ENCODE data around the gene SPHK1. TPM values are rescaled to one million over a fixed set of nuclear protein-coding genes. Genes with fewer than 3 reads are reported as not detected.

The SPHK1 gene
- polyA plus RNA-seq, 1 of the 3 experiments (the other 2 are of a cell fraction) = 12.3 TPM

GRCh38 chr17:76388966-76389888 is 4.8 kb downstream of the SPHK1 start:
- Histone ChIP-seq H3K4me1 (ENCODE audit: control insufficient read depth in 1 of 2, insufficient read depth in 2 of 2, low read depth in 1 of 2, low read length in 1 of 2) (peaks cover 0 to 24% of the 10 kb centered on the region in 2 experiments; a peak in 1 of 4 replicates), H3F3A (replicated peaks; ENCODE audit: insufficient read depth) (peaks cover 16% of the 10 kb centered on the region), H3K4me3 (ENCODE audit: low read depth in 2 of 2, low read length in 1 of 2) (no peak overlapping the region), H3K9me2 (no peaks in the 10 kb centered on the region), H2AFZ (ENCODE audit: low read depth) (no peak overlapping the region), H3K27ac (ENCODE audit: low read depth in 2 of 2, low read length in 1 of 2) (no peak overlapping the region), H3K9me3 (no peaks in the 10 kb centered on the region), H3K79me2 (ENCODE audit: insufficient read depth) (peaks cover 28% of the 10 kb centered on the region; the same call in 1 of the 2 replicates), H4K20me1 (ENCODE audit: insufficient read depth) (peaks cover 22% of the 10 kb centered on the region; the same call in 1 of the 2 replicates), H3K27me3 (ENCODE audit: insufficient read depth) (no peaks in the 10 kb centered on the region), H3K36me3 (replicated peaks in 1 of 2; ENCODE audit: control insufficient read depth in 1 of 2, insufficient read depth in 2 of 2, low read length in 1 of 2) (peaks cover 14 to 21% of the 10 kb centered on the region in 2 experiments), H3K4me2 (no peak overlapping the region), H3K9ac (no peak overlapping the region)
- no peak for DNase-seq
- ChIA-PET POLR2A (interaction anchor here (1.2 kb wide), 1 partner anchor 16 kb away, joined by 3 read pairs; no protein-coding TSS in a partner anchor), CTCF (interaction anchor here (0.6 to 13.8 kb wide), 10 partner anchors 7 to 211 kb away, joined by 3 to 312 read pairs (median 39); partner anchors contain the start of genes PRPSAP1 and QRICH2)
- 93% methylated on average over 16 of the region's 16 CpGs for WGBS (ENCODE audit: low lambda C conversion rate)
- TF ChIP-seq EZH2phosphoT487 (IDR thresholded peaks at IDR 0.05; ENCODE audit: borderline replicate concordance, low read depth) = no peak
- TF ChIP-seq GATA2 (CRISPR knock-in tag; IDR thresholded peaks at IDR 0.05) = no peak
- no peak for TF ChIP-seq CHD2 (IDR thresholded peaks at IDR 0.05; ENCODE audit: low read length, partially characterized antibody)
- no peak for TF ChIP-seq RAD21 (IDR thresholded peaks at IDR 0.05; ENCODE audit: low read length)
- no peak for TF ChIP-seq MEF2A (IDR thresholded peaks at IDR 0.05; ENCODE audit: borderline replicate concordance, low read depth)
- TF ChIP-seq ZBTB33 (IDR thresholded peaks at IDR 0.05; ENCODE audit: borderline replicate concordance, low read depth) = no peak
- no peak for TF ChIP-seq IRF3 (IDR thresholded peaks at IDR 0.05; ENCODE audit: low read depth, low read length)
- TF ChIP-seq POLR2AphosphoS5 (IDR thresholded peaks at IDR 0.05; ENCODE audit: low read depth, low read length) = no peak

GRCh38 chr17:76390003-76390421 is 5.6 kb downstream of the SPHK1 start:
- H3K9me3 ChIP-seq = no peaks in the 10 kb centered on the region
- H3K9me2 ChIP-seq = no peaks in the 10 kb centered on the region
- no peak overlapping the region for H3K4me2 ChIP-seq
- H3K9ac ChIP-seq = no peak overlapping the region
- ChIA-PET CTCF (interaction anchor here (0.6 to 13.8 kb wide), 10 partner anchors 6 to 211 kb away, joined by 3 to 312 read pairs (median 6); partner anchors contain the start of genes PRPSAP1 and QRICH2), POLR2A (interaction anchor here (1.2 kb wide), 1 partner anchor 16 kb away, joined by 3 read pairs; no protein-coding TSS in a partner anchor)
- H3K4me1 ChIP-seq (ENCODE audit: control insufficient read depth in 1 of 2, insufficient read depth in 2 of 2, low read depth in 1 of 2, low read length in 1 of 2) = peaks cover 0 to 17% of the 10 kb centered on the region in 2 experiments; a peak in 1 of 4 replicates
- no peak overlapping the region for H3K4me3 ChIP-seq (ENCODE audit: low read depth in 2 of 2, low read length in 1 of 2)
- peaks cover 22% of the 10 kb centered on the region; the same call in 1 of the 2 replicates for H4K20me1 ChIP-seq (ENCODE audit: insufficient read depth)
- peaks cover 26% of the 10 kb centered on the region; the same call in 1 of the 2 replicates for H3K79me2 ChIP-seq (ENCODE audit: insufficient read depth)
- DNase-seq = no peak
- H3K27ac ChIP-seq (ENCODE audit: low read depth in 2 of 2, low read length in 1 of 2) = no peak overlapping the region
- TF ChIP-seq CHD2 (IDR thresholded peaks at IDR 0.05; ENCODE audit: low read length, partially characterized antibody) = no peak
- no peak for TF ChIP-seq ZBTB33 (IDR thresholded peaks at IDR 0.05; ENCODE audit: borderline replicate concordance, low read depth)
- no peak for TF ChIP-seq USF2 (IDR thresholded peaks at IDR 0.05; ENCODE audit: borderline replicate concordance, low read depth, low read length)
- no peak for TF ChIP-seq NRF1 (IDR thresholded peaks at IDR 0.05; ENCODE audit: low read depth, low read length)
- TF ChIP-seq TAF1 (IDR thresholded peaks at IDR 0.05; ENCODE audit: borderline replicate concordance, low read depth, low read length) = no peak
- no peak for TF ChIP-seq TEAD4 (IDR thresholded peaks at IDR 0.05; ENCODE audit: borderline replicate concordance, insufficient read depth)
- TF ChIP-seq RXRA (IDR thresholded peaks at IDR 0.05; ENCODE audit: borderline replicate concordance, low read depth) = no peak
- no peak for TF ChIP-seq ELF1 (IDR thresholded peaks at IDR 0.05)
- no peak for TF ChIP-seq RCOR1 (IDR thresholded peaks at IDR 0.05; ENCODE audit: low read length)
- H3K27me3 ChIP-seq (ENCODE audit: insufficient read depth) = no peaks in the 10 kb centered on the region
- no peak overlapping the region for H2AFZ ChIP-seq (ENCODE audit: low read depth)
- H3K36me3 ChIP-seq (replicated peaks in 1 of 2; ENCODE audit: control insufficient read depth in 1 of 2, insufficient read depth in 2 of 2, low read length in 1 of 2) = peaks cover 22 to 25% of the 10 kb centered on the region in 2 experiments
- WGBS (ENCODE audit: low lambda C conversion rate) = 96% methylated on average over 10 of the region's 11 CpGs
- H3F3A ChIP-seq (replicated peaks; ENCODE audit: insufficient read depth) = peaks cover 16% of the 10 kb centered on the region
